ENCODE measurements around the gene TIGD3.

TIGD3 gene

GRCh38 chr11:65404638-65405339 lies 50.2 kb downstream of the TIGD3 start:
- no peak for DNase-seq
